Effector CD4-positive, alpha-beta T cell (primary cell): ENCODE measurements around the gene GSTA1.
"Not testable (repeated sequence)": the region's sequence is repeated elsewhere in the genome, so short reads cannot be mapped to it uniquely, and the experiment has no call there.

Source experiments
- DNase-seq: peaks from one replicate; pipeline ENCODE4 v3.0.0-alpha.2; 2020

The GSTA1 gene

DNA sequence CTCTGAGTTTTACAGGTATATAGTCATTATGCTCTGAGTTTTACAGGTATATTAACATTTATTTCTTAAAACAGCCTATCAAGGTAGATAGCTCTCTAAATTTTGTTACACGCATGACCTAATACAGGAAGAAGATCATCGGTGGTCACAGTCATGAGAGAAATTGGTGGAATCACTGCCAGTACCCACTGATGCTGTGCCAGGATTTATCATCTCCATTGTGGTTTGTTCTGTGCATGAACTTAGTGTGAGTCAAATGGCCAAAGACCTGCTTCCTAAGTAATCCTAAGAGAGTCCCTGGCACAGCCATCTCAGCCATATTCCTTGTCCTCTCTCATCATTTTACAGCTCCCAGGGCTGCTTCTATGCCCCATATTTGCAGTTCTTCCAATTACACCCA is 50.5 kb downstream of the GSTA1 start:
- DNase-seq: not testable (repeated sequence)

GRCh38 chr6:52752310-52752709 is 51.3 kb downstream of the GSTA1 start:
- DNase-seq: no peak

GRCh38 chr6:52749556-52750152 is 54.0 kb downstream of the GSTA1 start:
- no peak for DNase-seq

DNA sequence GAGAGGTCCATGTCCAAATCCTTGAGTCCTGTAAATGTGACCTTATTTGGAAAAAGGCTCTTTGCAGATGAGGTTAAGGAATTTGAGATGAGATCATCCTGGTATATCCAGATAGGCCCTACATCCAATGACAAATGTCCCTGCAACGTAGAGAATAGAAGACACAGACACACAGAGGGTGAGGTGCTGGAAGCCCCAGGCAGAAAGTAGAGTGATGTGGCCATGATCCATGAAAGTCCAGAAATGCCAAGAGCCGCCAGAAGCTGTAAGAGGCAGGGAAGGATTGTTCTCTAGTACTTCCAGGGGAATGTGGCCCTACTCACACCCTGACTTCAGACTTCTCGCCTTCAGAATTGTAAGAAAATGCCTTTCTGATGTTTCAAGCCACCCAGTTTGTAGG is 56.3 kb downstream of the GSTA1 start:
- not testable (repeated sequence) for DNase-seq

- DNase-seq: no peak
Observed at GRCh38 chr6:52746213-52746612, 57.4 kb downstream of the GSTA1 start.

- no peak for DNase-seq
Observed at GRCh38 chr6:52745764-52746201, 57.8 kb downstream of the GSTA1 start.

GRCh38 chr6:52741872-52742271 is 61.7 kb downstream of the GSTA1 start:
- no peak for DNase-seq
